ENCODE measurements around the gene PPA2. TPM values are rescaled to one million over a fixed set of nuclear protein-coding genes. Genes with fewer than 3 reads are reported as not detected.
"Not testable (repeated sequence)": the region's sequence is repeated elsewhere in the genome, so short reads cannot be mapped to it uniquely, and the experiment has no call there.

The PPA2 gene
- polyA plus RNA-seq (2013, experiment 1 of 2; ENCODE audit: insufficient read length): 47.8 TPM
- 50.8 TPM for polyA plus RNA-seq (2013, experiment 2 of 2; ENCODE audit: insufficient read length)

GRCh38 chr4:105473324-105474098, at the start of gene PPA2:
Gene PPA2, minus strand, starts transcription at chr4:105474062. Its CDS starts 12 bp downstream, at chr4:105474050.
- peak; percentile 90 for DNase-seq

- peak; percentile 41 for DNase-seq
Observed at GRCh38 chr4:105520819-105521790, 47.2 kb upstream of the PPA2 start.

GRCh38 chr4:105510245-105510644, 36.4 kb upstream of the PPA2 start:
- DNase-seq: no peak

GRCh38 chr4:105509714-105510113, 35.9 kb upstream of the PPA2 start:
- no peak for DNase-seq

GRCh38 chr4:105509291-105509690, 35.4 kb upstream of the PPA2 start:
- no peak for DNase-seq

- no peak for DNase-seq
Observed at GRCh38 chr4:105504744-105505143, 30.9 kb upstream of the PPA2 start.

GRCh38 chr4:105503484-105503883, 29.6 kb upstream of the PPA2 start:
- no peak for DNase-seq

- DNase-seq: no peak
Observed at GRCh38 chr4:105496899-105497298, 23.0 kb upstream of the PPA2 start.

GRCh38 chr4:105495667-105496066, 21.8 kb upstream of the PPA2 start:
- DNase-seq: no peak

- no peak for DNase-seq
Observed at GRCh38 chr4:105490523-105490922, 16.7 kb upstream of the PPA2 start.

- DNase-seq: no peak
Observed at GRCh38 chr4:105483840-105484239, 10.0 kb upstream of the PPA2 start.

- no peak for DNase-seq
Observed at GRCh38 chr4:105474099-105474518, 247 bp upstream of the PPA2 start.

- no peak for DNase-seq
Observed at GRCh38 chr4:105472871-105473323, 965 bp downstream of the PPA2 start.

- peak; percentile 69 for DNase-seq
Observed at GRCh38 chr4:105471566-105472176, 2.2 kb downstream of the PPA2 start.

- no peak for DNase-seq
Observed at GRCh38 chr4:105470766-105471165, 3.1 kb downstream of the PPA2 start.

- DNase-seq: no peak
Observed at GRCh38 chr4:105469736-105470135, 4.1 kb downstream of the PPA2 start.

- no peak for DNase-seq
Observed at GRCh38 chr4:105466580-105466979, 7.3 kb downstream of the PPA2 start.

GRCh38 chr4:105464563-105464962, 9.3 kb downstream of the PPA2 start:
- DNase-seq: not testable (repeated sequence)

GRCh38 chr4:105462576-105462975, 11.3 kb downstream of the PPA2 start:
- DNase-seq: no peak

GRCh38 chr4:105461621-105462382, 12.1 kb downstream of the PPA2 start:
- DNase-seq: no peak

GRCh38 chr4:105461221-105461620, 12.6 kb downstream of the PPA2 start:
- no peak for DNase-seq

GRCh38 chr4:105460306-105460705, 13.6 kb downstream of the PPA2 start:
- DNase-seq: no peak
